H1 (cell line): ENCODE results near the gene KRTAP26-1. TPM values are rescaled to one million over a fixed set of nuclear protein-coding genes. Genes with fewer than 3 reads are reported as not detected.

Experiments used
- CHD2 ChIP-seq: IDR thresholded peaks from 2 replicates; pipeline ENCODE4 v1.6.1; 2012; ENCODE audit warnings: low read length, improper control_type of control experiment
- CHD7 ChIP-seq: fragments of 300-600 bp; sonication (generic); IDR thresholded peaks from 2 replicates; pipeline ENCODE4 v1.7.1; 2012; ENCODE audit warnings: low read length, moderate library complexity, mild to moderate bottlenecking, inconsistent platforms; ENCODE audit not compliant: insufficient replicate concordance
- E2F6 ChIP-seq: IDR thresholded peaks from 2 replicates; pipeline ENCODE4 v1.6.1; 2012; ENCODE audit warnings: inconsistent platforms
- EGR1 ChIP-seq: IDR thresholded peaks from 2 replicates; pipeline ENCODE4 v1.6.1; 2011; ENCODE audit warnings: low read depth, low read length, borderline replicate concordance
- HDAC2 ChIP-seq, 2 experiments: fragments of 300-600 bp in 1 of 2; sonication (generic) in 1 of 2; IDR thresholded peaks; 2 replicates each; pipeline ENCODE4 v1.6.1; 2011 to 2012; ENCODE audit warnings: low read depth in 2 of 2, low read length in 2 of 2, mild to moderate bottlenecking in 2 of 2, moderate library complexity in 2 of 2, borderline replicate concordance in 1 of 2, inconsistent platforms in 1 of 2
- SUZ12 ChIP-seq: fragments of 200-600 bp; sonication (generic); IDR thresholded peaks from 2 replicates; pipeline ENCODE4 v1.6.1; 2012; ENCODE audit warnings: mild to moderate bottlenecking, inconsistent platforms, low read length, moderate library complexity, mixed read lengths
- TAF1 ChIP-seq: IDR thresholded peaks from 2 replicates; pipeline ENCODE4 v1.6.1; 2011; ENCODE audit warnings: mild to moderate bottlenecking, low read depth, low read length
- TEAD4 ChIP-seq: IDR thresholded peaks from 2 replicates; pipeline ENCODE4 v1.6.1; 2012; ENCODE audit warnings: low read depth, low read length, inconsistent platforms, mixed read lengths
- polyA plus RNA-seq, 7 experiments: library from polyadenylated mRNA; depleted of rRNA in 3 of 7; stranded (reverse) in 5 of 7; unstranded in 2 of 7; fragments of >200 nt in 5 of 7; fragments of 200-250 nt in 2 of 7; gene quantifications; 1 replicate in 5 of 7; 2 replicates in 1 of 7; 4 replicates in 1 of 7; pipeline versions ENCODE4 v1.2.1 to v1.2.3, GENCODE V29; 2011 to 2013; ENCODE audit warnings: missing spikeins in 2 of 7, mixed read lengths in 2 of 7
- total RNA-seq: library from RNA; stranded (reverse); fragmentation: NEBNext Ultra II Directional; extraction: Animal tissue kit (Norgen Biotek cat#: 25700); gene quantifications from 2 replicates; pipeline ENCODE4 v1.2.1, GENCODE V29; 2021

The KRTAP26-1 gene
- total and polyA plus RNA-seq, 2 of the 8 experiments (the other 6 are each of a cell fraction or from before 2014, with no cell fraction given): not detected

GRCh38 chr21:30306884-30307283, 13.2 kb downstream of the KRTAP26-1 start (continued):
- TF ChIP-seq CHD7 (no peak), E2F6 (no peak), TEAD4 (no peak), HDAC2 (IDR thresholded peaks at IDR 0.05; ENCODE audit: borderline replicate concordance in 1 of 2, low read depth in 2 of 2, low read length in 2 of 2) (no peak), TAF1 (no peak), EGR1 (no peak), CHD2 (no peak), SUZ12 (no peak)
